Lower leg skin (tissue), 3 donors: ENCODE measurements around the gene DNLZ.

Experiments
- CTCF ChIP-seq, 3 donors: fragments of 450-650 bp; IDR thresholded peaks; one replicate each; pipeline ENCODE4 v1.5.1; 2016; ENCODE audit warnings: antibody characterized with exemption in 3 of 3, mild to moderate bottlenecking in 3 of 3, moderate library complexity in 2 of 3
- POLR2A ChIP-seq, 2 donors: fragments of 450-650 bp; IDR thresholded peaks; one replicate each; pipeline ENCODE4 v1.6.1; 2016 to 2017; ENCODE audit warnings: antibody characterized with exemption in 2 of 2, mild to moderate bottlenecking in 1 of 2, moderate library complexity in 1 of 2

- TF ChIP-seq POLR2A (IDR thresholded peaks at IDR 0.05) (no peak), CTCF (IDR thresholded peaks at IDR 0.05) (no peak)
Observed at GRCh38 chr9:136347472-136348256, 15.9 kb downstream of the DNLZ start.
